ENCODE data around the gene TMEM178B.

TMEM178B gene

GRCh38 chr7:141202535-141202934 lies 128.7 kb downstream of the TMEM178B start:
- no peak for DNase-seq (ENCODE audit: low read depth)
- no peak for TF ChIP-seq CTCF (IDR thresholded peaks at IDR 0.05; ENCODE audit: low read depth, low read length, missing control alignments)
- in situ Hi-C loops (cut with HindIII; ENCODE audit: low sequenced_read_pairs): no loop called here
- no peak overlapping the region for H3K4me3 ChIP-seq (ENCODE audit: low read depth, low read length)

- no peak overlapping the region for H3K4me3 ChIP-seq (ENCODE audit: low read depth, low read length)
- TF ChIP-seq CTCF (IDR thresholded peaks at IDR 0.05; ENCODE audit: low read depth, low read length, missing control alignments): no peak
- in situ Hi-C loops (cut with HindIII; ENCODE audit: low sequenced_read_pairs): no loop called here
- no peak for DNase-seq (ENCODE audit: low read depth)
These were observed 129.3 kb downstream of the TMEM178B start for GRCh38 chr7:141203177-141203576.

GRCh38 chr7:141203586-141203985 lies 129.7 kb downstream of the TMEM178B start:
- TF ChIP-seq CTCF (IDR thresholded peaks at IDR 0.05; ENCODE audit: low read depth, low read length, missing control alignments): no peak
- no peak for DNase-seq (ENCODE audit: low read depth)
- no peak overlapping the region for H3K4me3 ChIP-seq (ENCODE audit: low read depth, low read length)
- in situ Hi-C loops (cut with HindIII; ENCODE audit: low sequenced_read_pairs): no loop called here

GRCh38 chr7:141207661-141208060 lies 133.8 kb downstream of the TMEM178B start:
- H3K4me3 ChIP-seq (ENCODE audit: low read depth, low read length): no peak overlapping the region
- no peak for DNase-seq (ENCODE audit: low read depth)
- in situ Hi-C loops (cut with HindIII; ENCODE audit: low sequenced_read_pairs): no loop called here
- TF ChIP-seq CTCF (IDR thresholded peaks at IDR 0.05; ENCODE audit: low read depth, low read length, missing control alignments): no peak

- H3K4me3 ChIP-seq (ENCODE audit: low read depth, low read length): no peak overlapping the region
- TF ChIP-seq CTCF (IDR thresholded peaks at IDR 0.05; ENCODE audit: low read depth, low read length, missing control alignments): no peak
- no peak for DNase-seq (ENCODE audit: low read depth)
- in situ Hi-C loops (cut with HindIII; ENCODE audit: low sequenced_read_pairs): no loop called here
These were observed 134.7 kb downstream of the TMEM178B start for GRCh38 chr7:141208539-141208938.

GRCh38 chr7:141209454-141209853 lies 135.6 kb downstream of the TMEM178B start:
- H3K4me3 ChIP-seq (ENCODE audit: low read depth, low read length): no peak overlapping the region
- no peak for DNase-seq (ENCODE audit: low read depth)
- TF ChIP-seq CTCF (IDR thresholded peaks at IDR 0.05; ENCODE audit: low read depth, low read length, missing control alignments): no peak
- in situ Hi-C loops (cut with HindIII; ENCODE audit: low sequenced_read_pairs): no loop called here

- no peak for DNase-seq (ENCODE audit: low read depth)
- no peak overlapping the region for H3K4me3 ChIP-seq (ENCODE audit: low read depth, low read length)
- in situ Hi-C loops (cut with HindIII; ENCODE audit: low sequenced_read_pairs): no loop called here
- TF ChIP-seq CTCF (IDR thresholded peaks at IDR 0.05; ENCODE audit: low read depth, low read length, missing control alignments): no peak
These were observed 137.0 kb downstream of the TMEM178B start for GRCh38 chr7:141210862-141211261.
